ENCODE measurements around the gene SLC29A1.

Gene SLC29A1

GRCh38 chr6:44272999-44273566 lies 49.7 kb downstream of the SLC29A1 start:
- in situ Hi-C loops (cut with HindIII; ENCODE audit: low sequenced_read_pairs) = no loop called here
- no peak for DNase-seq (ENCODE audit: low read depth, low spot score)
- TF ChIP-seq CTCF (IDR thresholded peaks at IDR 0.05; ENCODE audit: low read depth, low read length) = no peak
- no peak overlapping the region for H3K4me3 ChIP-seq (ENCODE audit: low read depth, low read length)

DNA sequence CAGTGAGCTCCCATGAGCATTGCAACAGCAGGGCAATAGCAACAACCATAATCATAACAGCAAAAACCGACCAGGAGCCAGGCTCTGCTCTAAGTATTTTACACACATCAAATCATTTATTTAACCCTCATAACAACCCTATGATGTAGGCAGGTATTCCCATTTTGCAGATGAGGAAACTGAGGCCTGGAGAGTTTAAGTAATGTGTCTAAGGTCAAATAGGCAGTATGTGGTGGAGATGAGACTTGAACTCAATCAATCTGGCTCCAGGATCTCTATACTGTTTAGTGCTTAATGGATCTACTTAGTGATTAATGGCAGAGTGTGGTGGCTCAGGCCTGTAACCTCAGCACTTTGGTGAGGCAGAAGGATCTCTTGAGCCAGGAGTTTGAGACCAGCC lies 50.2 kb downstream of the SLC29A1 start:
- TF ChIP-seq CTCF (IDR thresholded peaks at IDR 0.05; ENCODE audit: low read depth, low read length) = no peak
- H3K4me3 ChIP-seq (ENCODE audit: low read depth, low read length) = no peak overlapping the region
- no peak for DNase-seq (ENCODE audit: low read depth, low spot score)
- in situ Hi-C loops (cut with HindIII; ENCODE audit: low sequenced_read_pairs) = no loop called here

DNA sequence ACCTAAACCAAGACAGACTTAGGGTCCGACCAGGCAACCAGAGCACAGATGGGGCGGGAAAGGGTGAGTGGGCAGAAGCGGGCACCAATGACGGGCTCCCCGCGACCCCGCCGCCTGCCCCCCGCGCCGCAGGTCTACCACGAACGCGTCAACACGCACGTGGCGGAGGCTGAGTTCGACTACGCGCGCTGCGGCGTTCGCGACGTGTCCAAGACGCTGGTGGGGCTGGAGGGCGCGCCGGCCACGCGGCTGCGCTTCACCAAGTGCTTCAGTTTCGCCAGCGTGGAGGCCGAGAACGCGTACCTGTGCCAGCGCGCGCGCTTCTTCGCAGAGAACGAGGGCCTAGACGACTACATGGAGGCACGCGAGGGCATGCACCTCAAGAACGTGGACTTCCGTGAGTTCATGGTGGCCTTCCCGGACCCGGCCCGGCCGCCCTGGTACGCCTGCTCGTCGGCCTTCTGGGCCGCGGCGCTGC lies 51.9 kb downstream of the SLC29A1 start:
- DNase-seq (ENCODE audit: low read depth, low spot score) = no peak
- no peak overlapping the region for H3K4me3 ChIP-seq (ENCODE audit: low read depth, low read length)
- no peak for TF ChIP-seq CTCF (IDR thresholded peaks at IDR 0.05; ENCODE audit: low read depth, low read length)
- in situ Hi-C loops (cut with HindIII; ENCODE audit: low sequenced_read_pairs) = no loop called here

DNA sequence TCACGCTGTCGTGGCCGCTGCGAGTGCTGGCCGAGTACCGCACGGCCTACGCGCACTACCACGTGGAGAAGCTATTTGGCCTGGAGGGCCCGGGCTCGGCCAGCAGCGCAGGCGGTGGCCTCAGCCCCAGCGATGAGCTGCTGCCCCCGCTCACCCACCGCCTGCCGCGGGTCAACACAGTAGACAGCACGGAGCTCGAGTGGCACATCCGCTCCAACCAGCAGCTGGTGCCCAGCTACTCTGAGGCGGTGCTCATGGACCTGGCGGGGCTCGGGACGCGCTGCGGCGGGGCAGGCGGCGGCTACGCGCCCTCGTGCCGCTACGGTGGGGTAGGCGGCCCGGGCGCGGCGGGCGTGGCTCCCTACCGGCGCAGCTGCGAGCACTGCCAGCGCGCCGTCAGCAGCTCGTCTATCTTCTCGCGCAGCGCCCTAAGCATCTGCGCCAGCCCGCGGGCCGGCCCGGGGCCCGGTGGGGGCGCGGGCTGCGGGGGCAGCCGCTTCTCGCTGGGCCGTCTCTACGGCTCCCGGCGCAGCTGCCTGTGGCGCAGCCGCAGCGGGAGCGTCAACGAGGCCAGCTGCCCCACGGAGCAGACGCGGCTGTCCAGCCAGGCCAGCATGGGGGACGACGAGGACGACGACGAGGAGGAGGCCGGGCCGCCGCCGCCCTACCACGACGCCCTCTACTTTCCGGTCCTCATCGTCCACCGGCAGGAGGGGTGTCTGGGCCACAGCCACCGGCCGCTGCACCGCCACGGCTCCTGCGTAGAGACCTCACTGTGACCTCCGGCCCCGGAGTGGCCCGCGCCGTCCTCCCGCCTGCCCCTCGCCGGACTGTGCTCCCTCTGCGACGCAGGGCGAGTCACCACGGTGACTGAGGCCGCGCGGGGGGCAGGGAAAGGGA lies 52.6 kb downstream of the SLC29A1 start:
- DNase-seq (ENCODE audit: low read depth, low spot score) = no peak
- no peak overlapping the region for H3K4me3 ChIP-seq (ENCODE audit: low read depth, low read length)
- no peak for TF ChIP-seq CTCF (IDR thresholded peaks at IDR 0.05; ENCODE audit: low read depth, low read length)
- in situ Hi-C loops (cut with HindIII; ENCODE audit: low sequenced_read_pairs) = no loop called here

- no peak for DNase-seq (ENCODE audit: low read depth, low spot score)
- no peak overlapping the region for H3K4me3 ChIP-seq (ENCODE audit: low read depth, low read length)
- in situ Hi-C loops (cut with HindIII; ENCODE audit: low sequenced_read_pairs) = no loop called here
- no peak for TF ChIP-seq CTCF (IDR thresholded peaks at IDR 0.05; ENCODE audit: low read depth, low read length)
These were observed 53.6 kb downstream of the SLC29A1 start for GRCh38 chr6:44276667-44277640.

DNA sequence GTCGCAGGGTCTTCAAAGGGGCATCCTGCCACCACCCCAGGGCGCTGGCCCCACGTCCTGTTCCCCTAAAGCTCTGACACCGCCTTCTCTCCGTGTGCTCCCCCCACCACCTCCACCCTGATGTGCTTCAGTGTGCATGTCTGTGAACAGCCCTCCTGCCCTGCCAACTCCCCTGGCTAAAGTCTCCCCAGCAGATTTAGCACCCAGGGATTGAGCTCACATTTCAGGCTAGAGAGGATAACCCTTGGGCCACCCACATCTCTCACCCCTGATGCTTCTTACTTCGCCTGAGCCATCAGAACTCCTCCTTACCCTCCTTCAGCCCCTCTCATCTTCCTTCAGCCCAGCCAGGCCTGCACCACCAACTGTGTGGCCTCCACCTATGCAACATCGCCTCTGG lies 54.4 kb downstream of the SLC29A1 start:
- H3K4me3 ChIP-seq (ENCODE audit: low read depth, low read length) = no peak overlapping the region
- DNase-seq (ENCODE audit: low read depth, low spot score) = no peak
- no peak for TF ChIP-seq CTCF (IDR thresholded peaks at IDR 0.05; ENCODE audit: low read depth, low read length)
- in situ Hi-C loops (cut with HindIII; ENCODE audit: low sequenced_read_pairs) = no loop called here

All from astrocyte of the spinal cord (primary cell).